HEK293 (cell line): ENCODE data around the gene PTGFRN.

Experiments
- CTCF ChIA-PET: fragments of 350-600 bp; formaldehyde crosslinking; extraction: SDS; loops from one replicate; lab custom pipeline; 2021; ENCODE audit warnings: antibody characterized with exemption; lab: Yijun Ruan, JAX
- POLR2A ChIA-PET: fragments of 300-600 bp; formaldehyde crosslinking; extraction: SDS; loops from one replicate; lab custom pipeline; 2020; ENCODE audit warnings: antibody characterized with exemption, inconsistent platforms; lab: Yijun Ruan, JAX
- H3K27ac ChIP-seq: fragments of 200-500 bp; sonication (Bioruptor generic); 2 replicates; pipeline ENCODE4 v1.5.1; 2014; ENCODE audit warnings: low read depth, low read length, control low read depth, inconsistent platforms; ENCODE audit errors: extremely low read depth
- H3K36me3 ChIP-seq, 2 experiments: fragments of 200-500 bp in 1 of 2; sonication (Bioruptor generic) in 1 of 2; 1 replicate in 1 of 2; 2 replicates in 1 of 2; pipeline ENCODE4 v1.5.1; 2014 to 2017; ENCODE audit warnings: inconsistent platforms in 2 of 2, low read length in 2 of 2; ENCODE audit not compliant: control insufficient read depth in 2 of 2, insufficient read depth in 1 of 2
- H3K4me1 ChIP-seq: fragments of 200-500 bp; sonication (Bioruptor generic); 2 replicates; pipeline ENCODE4 v1.5.1; 2014; ENCODE audit warnings: mild to moderate bottlenecking, low read length, inconsistent platforms; ENCODE audit not compliant: control insufficient read depth, insufficient read depth
- H3K4me3 ChIP-seq: 2 replicates; pipeline ENCODE4 v1.5.1; 2011; ENCODE audit warnings: low read depth, mild to moderate bottlenecking, control low read depth, low read length, moderate library complexity
- H3K9me3 ChIP-seq: fragments of 200-500 bp; sonication (Bioruptor generic); 2 replicates; pipeline ENCODE4 v1.5.1; 2014; ENCODE audit warnings: low read depth, low read length, inconsistent platforms; ENCODE audit not compliant: control insufficient read depth, insufficient read depth
- GLIS1 ChIP-seq: fragments of 450-650 bp; formaldehyde crosslinking; IDR thresholded peaks from 2 replicates; pipeline ENCODE4 v1.5.1; 2016; ENCODE audit warnings: missing biosample characterization, missing genetic modification characterization
- PATZ1 ChIP-seq: fragments of 450-650 bp; formaldehyde crosslinking; IDR thresholded peaks from 2 replicates; pipeline ENCODE4 v1.5.1; 2016; ENCODE audit warnings: missing biosample characterization, missing genetic modification characterization
- SCRT2 ChIP-seq: fragments of 450-650 bp; formaldehyde crosslinking; IDR thresholded peaks from 2 replicates; pipeline ENCODE4 v1.5.1; 2016; ENCODE audit warnings: missing biosample characterization, missing genetic modification characterization
- SP2 ChIP-seq: fragments of 450-650 bp; formaldehyde crosslinking; IDR thresholded peaks from 2 replicates; pipeline ENCODE4 v1.5.1; 2016; ENCODE audit warnings: missing biosample characterization, missing genetic modification characterization
- TRIM28 ChIP-seq: IDR thresholded peaks from 2 replicates; pipeline ENCODE4 v1.6.1; 2011; ENCODE audit warnings: low read length, control low read depth, borderline replicate concordance
- WT1 ChIP-seq: fragments of 450-650 bp; formaldehyde crosslinking; IDR thresholded peaks from 2 replicates; pipeline ENCODE4 v1.5.1; 2016; ENCODE audit warnings: missing biosample characterization, missing genetic modification characterization
- ZFP41 ChIP-seq: fragments of 450-650 bp; formaldehyde crosslinking; IDR thresholded peaks from 2 replicates; pipeline ENCODE4 v1.5.1; 2016; ENCODE audit warnings: missing biosample characterization, missing genetic modification characterization, borderline replicate concordance
- ZNF10 ChIP-seq: fragments of 450-650 bp; formaldehyde crosslinking; IDR thresholded peaks from 2 replicates; pipeline ENCODE4 v1.5.1; 2017; ENCODE audit warnings: missing biosample characterization, missing genetic modification characterization
- ZNF133 ChIP-seq: fragments of 450-650 bp; formaldehyde crosslinking; IDR thresholded peaks from 2 replicates; pipeline ENCODE4 v1.5.1; 2016; ENCODE audit warnings: missing biosample characterization, missing genetic modification characterization
- ZNF211 ChIP-seq: fragments of 450-650 bp; formaldehyde crosslinking; IDR thresholded peaks from 2 replicates; pipeline ENCODE4 v1.5.1; 2016; ENCODE audit warnings: low read depth, missing biosample characterization, missing genetic modification characterization
- ZNF311 ChIP-seq: fragments of 450-650 bp; formaldehyde crosslinking; IDR thresholded peaks from 2 replicates; pipeline ENCODE4 v1.5.1; 2017; ENCODE audit warnings: missing biosample characterization, missing genetic modification characterization, borderline replicate concordance
- ZNF362 ChIP-seq: fragments of 450-650 bp; formaldehyde crosslinking; IDR thresholded peaks from 2 replicates; pipeline ENCODE4 v1.5.1; 2016; ENCODE audit warnings: missing biosample characterization, missing genetic modification characterization
- ZNF48 ChIP-seq: fragments of 450-650 bp; formaldehyde crosslinking; IDR thresholded peaks from 2 replicates; pipeline ENCODE4 v1.5.1; 2016; ENCODE audit warnings: missing biosample characterization, missing genetic modification characterization
- ZNF501 ChIP-seq: fragments of 450-650 bp; formaldehyde crosslinking; IDR thresholded peaks from 2 replicates; pipeline ENCODE4 v1.5.1; 2016; ENCODE audit warnings: missing biosample characterization, missing genetic modification characterization
- ZNF623 ChIP-seq: fragments of 450-650 bp; formaldehyde crosslinking; IDR thresholded peaks from 2 replicates; pipeline ENCODE4 v1.5.1; 2016; ENCODE audit warnings: missing biosample characterization, missing genetic modification characterization
- ZNF624 ChIP-seq: fragments of 450-650 bp; formaldehyde crosslinking; IDR thresholded peaks from 2 replicates; pipeline ENCODE4 v1.5.1; 2017; ENCODE audit warnings: missing biosample characterization, missing genetic modification characterization
- ZNF645 ChIP-seq: fragments of 450-650 bp; formaldehyde crosslinking; IDR thresholded peaks from 2 replicates; pipeline ENCODE4; 2016; ENCODE audit warnings: missing biosample characterization, missing genetic modification characterization
- ZNF664 ChIP-seq: fragments of 450-650 bp; formaldehyde crosslinking; IDR thresholded peaks from 2 replicates; pipeline ENCODE4 v1.5.1; 2016; ENCODE audit warnings: missing biosample characterization, missing genetic modification characterization
- ZNF701 ChIP-seq: fragments of 450-650 bp; formaldehyde crosslinking; IDR thresholded peaks from 2 replicates; pipeline ENCODE4 v1.5.1; 2016; ENCODE audit warnings: missing biosample characterization, missing genetic modification characterization
- ZNF76 ChIP-seq: fragments of 450-650 bp; formaldehyde crosslinking; IDR thresholded peaks from 2 replicates; pipeline ENCODE4; 2016; ENCODE audit warnings: low read depth, missing biosample characterization, missing genetic modification characterization, borderline replicate concordance
- ZNF776 ChIP-seq: fragments of 450-650 bp; formaldehyde crosslinking; IDR thresholded peaks from 2 replicates; pipeline ENCODE4 v1.5.0; 2017; ENCODE audit warnings: missing biosample characterization, missing genetic modification characterization, borderline replicate concordance
- ZSCAN23 ChIP-seq: fragments of 450-650 bp; formaldehyde crosslinking; IDR thresholded peaks from 2 replicates; pipeline ENCODE4 v1.5.1; 2016; ENCODE audit warnings: missing biosample characterization, missing genetic modification characterization

Gene PTGFRN

GRCh38 chr1:116902723-116903383 is 6.9 kb upstream of the PTGFRN start:
- CTCF ChIA-PET = interaction anchor here (1.3 to 1.7 kb wide), 2 partner anchors 19 to 49 kb away, joined by 4 to 5 read pairs; no protein-coding TSS in a partner anchor
- Histone ChIP-seq H3K27ac (no peak overlapping the region), H3K4me3 (no peak overlapping the region), H3K36me3 (no peaks in the 10 kb centered on the region), H3K4me1 (no peaks in the 10 kb centered on the region), H3K9me3 (no peaks in the 10 kb centered on the region)
- POLR2A ChIA-PET = interaction anchor here (1.4 kb wide), 1 partner anchor 13 kb away, joined by 3 read pairs; no protein-coding TSS in a partner anchor
- TF ChIP-seq ZNF501 (tag by site-specific recombination) (no peak), ZFP41 (tag by site-specific recombination) (no peak), ZNF776 (tag by site-specific recombination) (no peak), ZNF645 (tag by site-specific recombination) (no peak), ZNF362 (tag by site-specific recombination) (no peak), ZNF624 (tag by site-specific recombination) (no peak), GLIS1 (tag by site-specific recombination) (no peak), TRIM28 (no peak), PATZ1 (tag by site-specific recombination) (no peak), ZNF133 (tag by site-specific recombination) (no peak), ZNF211 (tag by site-specific recombination) (no peak), ZNF48 (tag by site-specific recombination) (no peak), SP2 (tag by site-specific recombination) (no peak), ZNF623 (tag by site-specific recombination) (no peak), ZNF76 (tag by site-specific recombination) (no peak), ZSCAN23 (tag by site-specific recombination) (no peak), ZNF701 (no peak), WT1 (tag by site-specific recombination) (no peak), SCRT2 (no peak), ZNF311 (tag by site-specific recombination) (no peak)

GRCh38 chr1:116904791-116905320 is 4.9 kb upstream of the PTGFRN start:
- no peaks in the 10 kb centered on the region for H3K4me1 ChIP-seq
- POLR2A ChIA-PET = no interaction called here
- no peaks in the 10 kb centered on the region for H3K9me3 ChIP-seq
- no peaks in the 10 kb centered on the region for H3K36me3 ChIP-seq
- no peak overlapping the region for H3K4me3 ChIP-seq
- CTCF ChIA-PET = interaction anchor here (0.6 to 1.7 kb wide), 2 partner anchors 22 to 27 kb away, joined by 5 to 8 read pairs; no protein-coding TSS in a partner anchor
- TF ChIP-seq ZNF664 (no peak), ZNF10 (tag by site-specific recombination) (peak; percentile 88)
- no peak overlapping the region for H3K27ac ChIP-seq
